Trophoblast cell (in vitro differentiated cells and primary cell): ENCODE measurements around the gene MPIG6B.

Experiments used
- DNase-seq, 2 donors: peaks; one replicate each; pipeline ENCODE4 v3.0.0-alpha.2; 2016
- H2AFZ ChIP-seq: 2 replicates; pipeline ENCODE4 v1.6.1; 2013; ENCODE audit warnings: low read length, moderate library complexity, mild to moderate bottlenecking; ENCODE audit not compliant: insufficient read depth, poor library complexity
- H2AK5ac ChIP-seq: 2 replicates; pipeline ENCODE4 v1.6.1; 2013; ENCODE audit warnings: mild to moderate bottlenecking, low read length
- H2BK120ac ChIP-seq: 2 replicates; pipeline ENCODE4 v1.6.1; 2013; ENCODE audit warnings: low read length, mild to moderate bottlenecking, moderate library complexity; ENCODE audit not compliant: insufficient read depth, poor library complexity
- H2BK12ac ChIP-seq: 2 replicates; pipeline ENCODE4 v1.6.1; 2013; ENCODE audit warnings: mild to moderate bottlenecking, low read length, moderate library complexity
- H2BK5ac ChIP-seq: 2 replicates; pipeline ENCODE4 v1.6.1; 2013; ENCODE audit warnings: low read length, low read depth, moderate library complexity, mild to moderate bottlenecking; ENCODE audit not compliant: poor library complexity
- H3K14ac ChIP-seq: 2 replicates; pipeline ENCODE4 v1.6.1; 2013; ENCODE audit warnings: mild to moderate bottlenecking, low read length
- H3K18ac ChIP-seq: 2 replicates; pipeline ENCODE4 v1.6.1; 2013; ENCODE audit warnings: mild to moderate bottlenecking, low read length
- H3K23ac ChIP-seq: 2 replicates; pipeline ENCODE4 v1.6.1; 2013; ENCODE audit warnings: low read length
- H3K27ac ChIP-seq: 2 replicates; pipeline ENCODE4 v1.5.1; 2013; ENCODE audit warnings: low read depth, mild to moderate bottlenecking, inconsistent platforms, low read length, moderate library complexity
- H3K27me3 ChIP-seq: 2 replicates; pipeline ENCODE4 v1.6.1; 2013; ENCODE audit warnings: inconsistent platforms, mild to moderate bottlenecking, low read length, moderate library complexity; ENCODE audit not compliant: insufficient read depth
- H3K36me3 ChIP-seq, 2 experiments: 1 replicate in 1 of 2; 2 replicates in 1 of 2; pipeline ENCODE4 v1.6.1; 2013; ENCODE audit warnings: low read length in 2 of 2, mild to moderate bottlenecking in 2 of 2, moderate library complexity in 1 of 2; ENCODE audit not compliant: insufficient read depth in 2 of 2, control insufficient read depth in 1 of 2
- H3K4ac ChIP-seq: 2 replicates; pipeline ENCODE4 v1.6.1; 2013; ENCODE audit warnings: low read depth, mild to moderate bottlenecking, low read length, moderate library complexity
- H3K4me1 ChIP-seq, 2 experiments: 1 replicate in 1 of 2; 2 replicates in 1 of 2; pipeline ENCODE4 v1.6.1; 2013; ENCODE audit warnings: low read length in 2 of 2, mild to moderate bottlenecking in 2 of 2, moderate library complexity in 1 of 2; ENCODE audit not compliant: insufficient read depth in 2 of 2, control insufficient read depth in 1 of 2
- H3K4me2 ChIP-seq: 2 replicates; pipeline ENCODE4 v1.6.1; 2013; ENCODE audit warnings: inconsistent platforms, mild to moderate bottlenecking, low read length, moderate library complexity
- H3K4me3 ChIP-seq: 2 replicates; pipeline ENCODE4 v1.5.1; 2013; ENCODE audit warnings: mild to moderate bottlenecking, low read depth, low read length, inconsistent platforms
- H3K79me1 ChIP-seq: one replicate; pipeline ENCODE4 v1.6.1; 2013; ENCODE audit warnings: low read length
- H3K79me2 ChIP-seq: 2 replicates; pipeline ENCODE4 v1.6.1; 2013; ENCODE audit warnings: low read length, mild to moderate bottlenecking; ENCODE audit not compliant: control insufficient read depth, insufficient read depth, poor library complexity
- H3K9ac ChIP-seq: 2 replicates; pipeline ENCODE4 v1.6.1; 2013; ENCODE audit warnings: mild to moderate bottlenecking, low read length
- H3K9me3 ChIP-seq: 2 replicates; pipeline ENCODE4 v1.6.1; 2013; ENCODE audit warnings: low read depth, mild to moderate bottlenecking, control low read depth, inconsistent platforms, low read length; ENCODE audit not compliant: insufficient read depth
- H4K12ac ChIP-seq: 2 replicates; pipeline ENCODE4 v1.6.1; 2013; ENCODE audit warnings: low read depth, mild to moderate bottlenecking, low read length, moderate library complexity
- H4K8ac ChIP-seq: 2 replicates; pipeline ENCODE4 v1.6.1; 2013; ENCODE audit warnings: low read depth, mild to moderate bottlenecking, low read length, moderate library complexity
- H4K91ac ChIP-seq: one replicate; pipeline ENCODE4 v1.6.1; 2013; ENCODE audit warnings: low read depth, mild to moderate bottlenecking, low read length, moderate library complexity
- WGBS: extraction: QIAGEN DNeasy Blood & Tissue Kit; methylation state at CpG from one replicate; pipeline ENCODE4 v1.1.7; 2013; ENCODE audit warnings: missing lambda C conversion rate; ENCODE audit not compliant: insufficient read length, insufficient coverage; ENCODE audit errors: extremely low coverage; 5-methylcytosine and 5-hydroxymethylcytosine counted together

Gene MPIG6B

GRCh38 chr6:31691078-31691463 is 32.1 kb upstream of the MPIG6B start:
- H3K23ac ChIP-seq: no peak overlapping the region
- H3K36me3 ChIP-seq: peaks cover 68 to 70% of the 10 kb centered on the region in 2 experiments
- no peak overlapping the region for H3K4me3 ChIP-seq
- peak overlapping the region; percentile 61 for H2BK12ac ChIP-seq
- H2AFZ ChIP-seq: no peak overlapping the region
- H4K12ac ChIP-seq: no peak overlapping the region
- H3K9me3 ChIP-seq: no peaks in the 10 kb centered on the region
- H4K8ac ChIP-seq: no peak overlapping the region
- H2AK5ac ChIP-seq: peak overlapping the region; percentile 59
- H3K79me2 ChIP-seq: no peaks in the 10 kb centered on the region
- no CpG with 5 or more reads among the region's 6 CpGs for WGBS
- H3K4ac ChIP-seq: no peak overlapping the region
- peak overlapping the region; percentile 63 for H3K27ac ChIP-seq
- H3K9ac ChIP-seq: no peak overlapping the region
- peak overlapping the region; percentile 15 for H4K91ac ChIP-seq
- peaks cover 11 to 13% of the 10 kb centered on the region in 2 experiments for H3K4me1 ChIP-seq
- H3K27me3 ChIP-seq: no peaks in the 10 kb centered on the region
- peak overlapping the region; percentile 24 for H3K14ac ChIP-seq
- H2BK5ac ChIP-seq: peak overlapping the region; percentile 39
- no peak overlapping the region for H3K18ac ChIP-seq
- DNase-seq: no peak
- H2BK120ac ChIP-seq: peak overlapping the region; percentile 43
- H3K4me2 ChIP-seq: peak overlapping the region; percentile 9
- H3K79me1 ChIP-seq: peaks cover 13% of the 10 kb centered on the region

DNA sequence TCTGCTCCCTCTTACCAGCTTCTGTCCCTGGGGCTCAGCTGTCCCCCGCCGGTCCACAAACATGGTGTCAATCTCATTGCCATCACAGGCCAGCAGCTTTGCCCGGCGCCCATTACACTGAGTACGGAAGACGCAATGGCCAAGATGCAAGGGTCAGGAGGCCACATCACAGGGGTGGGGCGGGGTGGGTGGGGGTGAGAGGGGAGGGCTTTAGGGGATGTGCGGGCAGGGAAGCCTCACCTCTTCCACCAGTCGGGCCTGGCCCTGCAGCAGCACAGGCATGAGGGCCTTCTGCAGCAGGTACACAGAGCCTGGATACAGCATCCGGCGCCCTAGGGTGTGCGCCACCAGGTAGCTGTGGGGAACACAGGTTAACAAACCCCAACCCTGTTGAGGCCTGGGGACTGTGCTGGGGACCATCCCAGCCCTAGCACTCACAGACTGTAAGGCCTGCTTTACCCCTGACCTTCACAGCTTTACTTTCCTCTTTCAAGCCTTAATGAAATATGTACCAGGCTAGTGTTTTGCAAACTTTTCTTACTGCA is 31.5 kb upstream of the MPIG6B start:
- no peak overlapping the region for H3K14ac ChIP-seq
- no peak overlapping the region for H2AFZ ChIP-seq
- no peak overlapping the region for H3K9ac ChIP-seq
- no peak overlapping the region for H3K18ac ChIP-seq
- H3K4me1 ChIP-seq: peaks cover 11 to 14% of the 10 kb centered on the region in 2 experiments
- H3K27ac ChIP-seq: no peak overlapping the region
- H3K79me1 ChIP-seq: peaks cover 13% of the 10 kb centered on the region
- no peak overlapping the region for H2BK120ac ChIP-seq
- no peak overlapping the region for H2BK12ac ChIP-seq
- no peaks in the 10 kb centered on the region for H3K27me3 ChIP-seq
- H4K12ac ChIP-seq: no peak overlapping the region
- H3K23ac ChIP-seq: no peak overlapping the region
- no peak for DNase-seq
- H3K36me3 ChIP-seq: peaks cover 64 to 67% of the 10 kb centered on the region in 2 experiments
- no peak overlapping the region for H2AK5ac ChIP-seq
- no peak overlapping the region for H3K4me3 ChIP-seq
- no peaks in the 10 kb centered on the region for H3K9me3 ChIP-seq
- WGBS: no CpG with 5 or more reads among the region's 12 CpGs
- no peak overlapping the region for H3K4me2 ChIP-seq
- no peaks in the 10 kb centered on the region for H3K79me2 ChIP-seq
- H2BK5ac ChIP-seq: no peak overlapping the region
- no peak overlapping the region for H3K4ac ChIP-seq
- no peak overlapping the region for H4K91ac ChIP-seq
- H4K8ac ChIP-seq: no peak overlapping the region

DNA sequence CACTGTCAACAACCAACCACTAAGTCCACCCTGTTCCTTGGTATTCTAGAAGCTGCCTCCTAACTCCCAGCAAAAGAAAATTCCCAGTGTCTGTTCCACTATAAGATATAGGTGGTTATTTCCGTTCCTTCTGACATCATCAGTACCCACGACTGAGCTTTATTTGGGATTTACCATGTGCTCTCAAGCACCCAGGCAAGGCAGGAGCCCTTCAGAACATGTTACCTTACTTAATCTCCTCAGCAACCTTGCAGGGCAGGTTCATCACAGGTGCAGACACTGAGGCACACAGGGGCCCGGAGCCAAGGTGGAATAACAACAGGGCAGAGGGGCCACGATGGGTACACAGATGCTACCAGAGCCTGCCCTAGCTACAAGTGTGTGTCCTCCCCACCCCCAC is 30.8 kb upstream of the MPIG6B start:
- WGBS: no CpG with 5 or more reads among the region's 4 CpGs
- H4K91ac ChIP-seq: no peak overlapping the region

GRCh38 chr6:31692886-31693285 is 30.3 kb upstream of the MPIG6B start:
- H3K9ac ChIP-seq: no peak overlapping the region
- H2BK5ac ChIP-seq: no peak overlapping the region
- H3K4me1 ChIP-seq: peaks cover 11 to 15% of the 10 kb centered on the region in 2 experiments
- no peak overlapping the region for H3K4me2 ChIP-seq
- no peak overlapping the region for H2AFZ ChIP-seq
- peaks cover 13% of the 10 kb centered on the region for H3K79me1 ChIP-seq
- no peak overlapping the region for H3K14ac ChIP-seq
- no peak overlapping the region for H3K27ac ChIP-seq
- H4K12ac ChIP-seq: no peak overlapping the region
- no peak overlapping the region for H2AK5ac ChIP-seq
- no peak overlapping the region for H4K8ac ChIP-seq
- H4K91ac ChIP-seq: no peak overlapping the region
- no peak overlapping the region for H3K4ac ChIP-seq
- WGBS: no CpG with 5 or more reads among the region's 9 CpGs
- no peaks in the 10 kb centered on the region for H3K27me3 ChIP-seq
- H2BK12ac ChIP-seq: no peak overlapping the region
- DNase-seq: no peak
- H2BK120ac ChIP-seq: no peak overlapping the region
- no peak overlapping the region for H3K4me3 ChIP-seq
- no peak overlapping the region for H3K18ac ChIP-seq
- H3K36me3 ChIP-seq: peaks cover 58 to 59% of the 10 kb centered on the region in 2 experiments
- H3K9me3 ChIP-seq: no peaks in the 10 kb centered on the region
- H3K23ac ChIP-seq: no peak overlapping the region
- H3K79me2 ChIP-seq: no peaks in the 10 kb centered on the region

More for the DNA sequence above, 30.8 kb upstream of the MPIG6B start:
- peaks cover 13% of the 10 kb centered on the region for H3K79me1 ChIP-seq
- no peak overlapping the region for H3K18ac ChIP-seq
- no peak overlapping the region for H2AFZ ChIP-seq
- H3K36me3 ChIP-seq: peaks cover 61 to 65% of the 10 kb centered on the region in 2 experiments
- no peak overlapping the region for H3K9ac ChIP-seq
- no peak overlapping the region for H3K23ac ChIP-seq
- no peak overlapping the region for H3K4ac ChIP-seq
- peaks cover 11 to 15% of the 10 kb centered on the region in 2 experiments for H3K4me1 ChIP-seq
- no peaks in the 10 kb centered on the region for H3K79me2 ChIP-seq
- DNase-seq: no peak
- no peak overlapping the region for H4K8ac ChIP-seq
- no peak overlapping the region for H4K12ac ChIP-seq
- H3K4me2 ChIP-seq: no peak overlapping the region
- H3K14ac ChIP-seq: no peak overlapping the region
- H2BK12ac ChIP-seq: no peak overlapping the region
- H3K9me3 ChIP-seq: no peaks in the 10 kb centered on the region
- no peak overlapping the region for H2BK5ac ChIP-seq
- no peak overlapping the region for H3K27ac ChIP-seq
- no peak overlapping the region for H3K4me3 ChIP-seq
- H3K27me3 ChIP-seq: no peaks in the 10 kb centered on the region
- no peak overlapping the region for H2AK5ac ChIP-seq
- no peak overlapping the region for H2BK120ac ChIP-seq
